NCI-H128 (cell line): ENCODE data around the gene PCSK6.
"Not testable (repeated sequence)": the region's sequence is repeated elsewhere in the genome, so short reads cannot be mapped to it uniquely, and the experiment has no call there.

Experiments
- DNase-seq: peaks from one replicate; lab custom pipeline; 2025; ENCODE audit not compliant: unreplicated experiment; lab: John Stamatoyannopoulos, UW

The PCSK6 gene

DNA sequence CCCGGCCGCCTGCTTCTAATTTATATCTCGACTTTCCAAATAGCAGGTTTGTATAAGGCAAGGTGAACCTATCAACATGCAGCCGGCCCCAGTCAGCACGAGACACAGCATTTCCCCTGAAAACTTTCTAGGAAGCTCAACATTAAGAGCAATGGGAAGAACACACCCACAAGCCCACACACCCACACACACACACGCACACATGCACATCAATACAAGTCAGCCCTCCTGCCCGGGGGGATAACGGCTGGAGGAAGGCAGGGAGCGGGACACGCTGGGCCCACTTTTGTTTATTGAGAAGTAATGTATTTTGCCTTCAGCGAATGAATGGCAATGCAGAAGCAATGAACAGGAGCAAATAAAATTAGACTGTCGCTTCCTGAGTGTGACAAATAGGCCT, 83.5 kb downstream of the PCSK6 start:
- no peak for DNase-seq

GRCh38 chr15:101404245-101404644, 85.3 kb downstream of the PCSK6 start:
- DNase-seq: no peak

- not testable (repeated sequence) for DNase-seq
These were observed 86.6 kb downstream of the PCSK6 start for GRCh38 chr15:101402883-101403282.

GRCh38 chr15:101401286-101401685, 88.2 kb downstream of the PCSK6 start:
- no peak for DNase-seq

- DNase-seq: no peak
These were observed 90.1 kb downstream of the PCSK6 start for GRCh38 chr15:101399431-101399830.

DNA sequence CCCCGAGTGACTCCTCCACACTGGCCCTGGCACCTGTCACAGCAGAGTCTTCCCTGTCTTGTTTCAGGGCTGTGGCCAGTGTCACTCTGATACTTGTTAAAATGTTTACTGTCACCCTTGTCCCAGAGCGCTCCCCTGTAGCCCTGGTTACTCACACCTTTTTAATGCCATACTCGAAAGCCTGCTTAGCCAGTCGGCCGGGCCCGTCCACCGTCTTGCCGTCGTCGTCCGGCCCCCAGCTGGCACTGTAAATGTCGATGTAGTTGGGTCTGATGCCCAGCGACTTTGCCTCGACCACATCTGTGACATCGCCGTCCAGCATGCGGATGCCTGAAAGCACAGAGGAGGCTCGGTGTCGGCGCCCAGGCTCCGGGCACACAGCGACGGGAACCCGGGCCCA, 91.3 kb downstream of the PCSK6 start:
- DNase-seq: no peak

DNA sequence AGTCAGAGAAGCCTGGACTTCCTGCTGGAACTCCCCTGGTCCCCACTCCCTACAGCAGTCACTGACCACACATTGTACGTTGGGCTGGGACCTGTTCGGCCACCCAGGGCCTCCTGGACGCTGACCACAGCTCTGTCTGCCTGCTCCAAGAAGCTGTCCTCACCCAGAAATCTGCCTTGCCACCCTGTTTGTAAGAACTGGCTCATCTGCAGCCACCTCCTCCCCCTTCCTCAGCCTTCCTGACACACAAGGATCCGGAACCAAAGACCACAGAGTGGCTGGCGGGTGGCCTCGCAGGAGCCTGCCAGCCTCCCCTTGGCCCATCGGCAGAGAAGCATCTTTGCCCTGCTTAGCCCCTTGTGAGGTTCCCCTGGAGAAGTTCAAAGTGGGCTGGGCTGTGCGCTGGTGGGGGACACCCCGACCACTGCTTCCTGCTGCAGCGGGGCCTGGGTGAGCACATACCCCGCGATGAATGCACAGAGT, 91.9 kb downstream of the PCSK6 start:
- DNase-seq: no peak

DNA sequence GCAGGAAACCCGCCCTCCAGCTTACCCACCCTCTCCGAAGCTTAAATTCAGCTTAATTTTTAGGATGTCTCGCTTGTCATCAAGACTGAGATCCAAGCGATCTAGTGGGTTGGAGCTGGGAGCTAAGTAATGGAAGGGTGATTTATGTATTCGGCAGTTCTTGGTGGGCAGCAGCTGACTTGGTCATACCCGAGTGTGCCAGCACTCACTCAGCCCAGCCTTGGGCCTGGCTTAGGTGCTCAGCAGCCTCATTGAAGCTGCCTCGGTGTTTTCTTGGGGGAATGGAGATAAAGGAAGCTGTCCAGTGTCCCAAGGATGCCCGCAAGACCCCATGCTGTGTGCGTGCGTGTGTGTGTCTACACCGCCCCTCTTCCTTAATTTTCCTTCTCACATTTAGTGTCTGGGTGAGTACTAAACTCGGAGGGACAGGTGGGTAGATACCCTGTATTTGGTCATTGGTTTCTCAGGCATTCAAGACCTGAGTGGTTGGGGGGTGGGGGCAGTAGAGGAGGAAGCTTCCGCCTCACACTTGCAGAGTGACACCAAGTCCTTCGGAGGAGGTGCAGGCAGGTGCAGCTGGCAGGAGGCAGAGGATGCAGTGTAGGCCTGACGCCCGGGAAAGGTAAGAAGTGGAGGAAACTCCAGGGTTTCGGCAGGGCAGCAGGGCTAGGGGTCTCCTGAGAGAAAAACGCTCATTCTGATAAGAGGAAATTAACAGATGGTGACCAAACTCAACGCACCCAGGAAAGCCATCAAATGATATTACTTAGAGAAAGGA, 92.8 kb downstream of the PCSK6 start:
- DNase-seq: no peak

GRCh38 chr15:101394654-101395053, 94.9 kb downstream of the PCSK6 start:
- DNase-seq: no peak

DNA sequence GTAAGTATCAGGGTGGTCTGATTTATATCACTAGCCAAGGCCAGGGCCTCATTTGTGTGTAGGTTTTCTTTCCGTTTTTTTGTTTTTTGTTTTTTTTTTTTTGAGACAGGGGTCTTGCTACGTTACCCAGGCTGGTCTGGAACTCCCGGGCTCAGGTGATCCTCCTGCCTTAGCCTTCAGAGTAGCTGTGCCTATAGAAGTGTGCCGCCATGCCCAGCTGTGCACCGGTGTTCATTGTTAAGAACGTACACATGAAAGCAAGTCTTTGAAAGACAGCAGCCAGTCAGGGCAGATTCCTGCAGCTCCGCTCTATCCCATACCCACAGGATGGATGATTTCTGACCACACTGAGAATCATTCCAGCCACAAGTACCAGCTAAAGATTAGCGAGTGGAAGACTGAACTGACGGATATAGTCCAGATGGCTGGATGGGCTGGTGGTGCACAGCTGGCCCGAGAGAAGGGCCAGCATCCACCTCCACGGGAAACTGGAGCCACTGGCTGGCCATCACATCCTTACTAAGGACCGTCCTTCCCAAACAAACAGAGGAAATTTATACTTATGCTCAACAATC, 95.4 kb downstream of the PCSK6 start:
- no peak for DNase-seq

GRCh38 chr15:101393172-101393571, 96.3 kb downstream of the PCSK6 start:
- DNase-seq: no peak

GRCh38 chr15:101391981-101392640, 97.4 kb downstream of the PCSK6 start:
- DNase-seq: no peak

GRCh38 chr15:101391431-101391830, 98.1 kb downstream of the PCSK6 start:
- no peak for DNase-seq

GRCh38 chr15:101390462-101390861, 99.0 kb downstream of the PCSK6 start:
- no peak for DNase-seq

GRCh38 chr15:101390060-101390459, 99.4 kb downstream of the PCSK6 start:
- no peak for DNase-seq

GRCh38 chr15:101389362-101389761, 100.1 kb downstream of the PCSK6 start:
- DNase-seq: no peak

DNA sequence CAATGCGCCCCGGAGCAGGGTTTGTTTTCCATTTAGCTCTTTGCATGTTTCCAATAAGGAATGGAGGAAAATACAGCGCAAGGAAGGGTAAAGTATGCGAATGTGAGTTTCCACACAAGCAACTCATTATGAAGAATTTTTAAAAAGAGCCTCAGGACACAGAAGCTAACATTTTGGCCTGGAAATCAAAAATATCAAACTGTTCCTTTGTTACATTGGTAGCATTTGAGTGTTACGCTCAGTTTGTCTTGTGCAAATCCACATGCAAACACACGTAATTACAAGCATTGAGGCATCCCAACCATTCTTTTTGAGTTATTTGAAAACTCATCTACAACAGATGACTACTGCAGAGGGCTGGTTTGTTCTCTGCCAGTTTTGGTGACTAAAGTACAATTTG, 101.5 kb downstream of the PCSK6 start:
- DNase-seq: no peak

- DNase-seq: no peak
These were observed 101.9 kb downstream of the PCSK6 start for GRCh38 chr15:101387574-101387973.

- DNase-seq: no peak
These were observed 102.5 kb downstream of the PCSK6 start for GRCh38 chr15:101386967-101387366.

DNA sequence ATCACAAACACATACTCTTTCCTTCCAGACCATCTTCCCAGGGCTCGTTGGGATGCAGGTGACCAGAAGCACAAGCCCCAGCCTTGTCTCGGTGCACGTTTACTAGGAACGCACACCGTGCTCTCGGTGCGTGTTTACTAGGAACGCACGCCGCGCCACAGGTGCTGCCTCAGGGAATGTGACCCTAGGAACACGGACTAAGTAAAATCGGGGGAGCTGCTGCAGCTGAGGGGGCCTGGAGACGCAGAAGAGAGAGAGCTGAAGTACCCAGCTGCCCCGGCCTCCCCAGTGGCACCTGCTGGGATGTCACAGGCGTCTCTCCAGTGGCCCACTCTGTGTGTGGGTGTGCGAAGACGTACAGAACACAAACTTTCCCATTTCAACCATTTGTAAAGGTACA, 103.5 kb downstream of the PCSK6 start:
- no peak for DNase-seq

DNA sequence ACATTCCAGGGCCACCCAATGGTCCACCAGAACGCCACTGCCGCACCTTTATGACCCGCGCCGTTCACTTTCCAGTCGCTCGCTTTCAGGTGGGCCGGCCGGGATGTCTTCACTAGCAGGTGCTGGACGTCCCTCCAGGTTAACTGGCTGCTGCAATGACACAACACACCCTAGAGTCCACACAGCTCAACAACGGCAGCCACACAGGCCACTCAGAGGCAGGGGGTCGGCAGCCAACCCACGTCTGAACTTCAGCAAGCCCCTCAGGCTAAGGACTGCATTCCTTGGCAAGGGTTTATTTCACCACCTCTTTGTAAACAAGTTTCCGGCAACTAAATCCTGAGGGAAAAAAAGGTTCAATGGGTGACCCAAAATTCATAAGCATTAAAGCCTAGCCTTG, 105.2 kb downstream of the PCSK6 start:
- no peak for DNase-seq

GRCh38 chr15:101382544-101382943, 107.0 kb downstream of the PCSK6 start:
- DNase-seq: no peak
